Stimulated activated CD8-positive, alpha-beta memory T cell treated with anti-CD3 and anti-CD28 coated beads, Interleukin-4, amount 100 ng/mL, for 48 hours (primary cell): ENCODE data around the gene TBC1D2.
"Not testable (repeated sequence)": the region's sequence is repeated elsewhere in the genome, so short reads cannot be mapped to it uniquely, and the experiment has no call there.

Experiments used
- DNase-seq: peaks from one replicate; pipeline ENCODE4 v3.0.0-alpha.2; 2020

Gene TBC1D2, protein sequence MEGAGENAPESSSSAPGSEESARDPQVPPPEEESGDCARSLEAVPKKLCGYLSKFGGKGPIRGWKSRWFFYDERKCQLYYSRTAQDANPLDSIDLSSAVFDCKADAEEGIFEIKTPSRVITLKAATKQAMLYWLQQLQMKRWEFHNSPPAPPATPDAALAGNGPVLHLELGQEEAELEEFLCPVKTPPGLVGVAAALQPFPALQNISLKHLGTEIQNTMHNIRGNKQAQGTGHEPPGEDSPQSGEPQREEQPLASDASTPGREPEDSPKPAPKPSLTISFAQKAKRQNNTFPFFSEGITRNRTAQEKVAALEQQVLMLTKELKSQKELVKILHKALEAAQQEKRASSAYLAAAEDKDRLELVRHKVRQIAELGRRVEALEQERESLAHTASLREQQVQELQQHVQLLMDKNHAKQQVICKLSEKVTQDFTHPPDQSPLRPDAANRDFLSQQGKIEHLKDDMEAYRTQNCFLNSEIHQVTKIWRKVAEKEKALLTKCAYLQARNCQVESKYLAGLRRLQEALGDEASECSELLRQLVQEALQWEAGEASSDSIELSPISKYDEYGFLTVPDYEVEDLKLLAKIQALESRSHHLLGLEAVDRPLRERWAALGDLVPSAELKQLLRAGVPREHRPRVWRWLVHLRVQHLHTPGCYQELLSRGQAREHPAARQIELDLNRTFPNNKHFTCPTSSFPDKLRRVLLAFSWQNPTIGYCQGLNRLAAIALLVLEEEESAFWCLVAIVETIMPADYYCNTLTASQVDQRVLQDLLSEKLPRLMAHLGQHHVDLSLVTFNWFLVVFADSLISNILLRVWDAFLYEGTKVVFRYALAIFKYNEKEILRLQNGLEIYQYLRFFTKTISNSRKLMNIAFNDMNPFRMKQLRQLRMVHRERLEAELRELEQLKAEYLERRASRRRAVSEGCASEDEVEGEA

DNA sequence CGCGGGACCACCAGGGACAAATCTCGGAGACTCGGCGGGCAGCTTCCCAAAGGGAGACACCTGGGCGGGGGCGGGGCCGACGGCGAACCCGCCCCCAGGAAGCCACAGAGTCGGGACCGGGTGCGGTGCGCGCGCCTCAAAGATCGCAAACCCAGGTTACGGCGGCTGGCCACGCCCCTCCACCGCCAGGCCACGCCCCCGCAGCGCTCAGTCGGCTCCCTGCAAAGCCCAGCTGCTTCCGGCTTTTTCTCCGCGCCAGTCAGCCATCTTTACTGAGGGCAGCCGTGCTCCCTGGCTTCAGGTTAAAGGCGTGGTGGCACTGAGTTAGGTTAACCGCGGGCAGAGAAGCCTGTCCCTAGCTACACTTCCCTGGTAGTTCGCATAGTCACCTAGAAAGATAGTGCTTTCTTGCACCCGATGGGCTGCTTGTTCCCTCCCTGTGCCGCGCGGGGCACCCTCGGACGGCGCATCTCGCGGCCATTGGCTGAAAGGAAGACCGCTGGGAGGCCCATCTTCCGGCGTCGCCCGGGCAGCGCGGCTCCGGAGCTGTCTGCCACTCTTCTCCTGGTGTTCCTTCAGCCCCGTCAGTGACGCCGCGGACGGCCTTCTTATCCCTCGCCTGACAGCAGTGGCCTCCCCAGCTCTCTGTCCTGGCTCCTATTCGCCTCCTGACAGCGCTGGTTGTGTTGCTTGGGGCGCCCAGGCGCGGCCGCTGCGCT, at the start of gene TBC1D2:
TSS of gene TBC1D2 (minus strand) at position 72 of the 719 bp plus-strand sequence. CDS start 108 bp downstream, outside the sequence.
- DNase-seq, result peak; percentile 98

DNA sequence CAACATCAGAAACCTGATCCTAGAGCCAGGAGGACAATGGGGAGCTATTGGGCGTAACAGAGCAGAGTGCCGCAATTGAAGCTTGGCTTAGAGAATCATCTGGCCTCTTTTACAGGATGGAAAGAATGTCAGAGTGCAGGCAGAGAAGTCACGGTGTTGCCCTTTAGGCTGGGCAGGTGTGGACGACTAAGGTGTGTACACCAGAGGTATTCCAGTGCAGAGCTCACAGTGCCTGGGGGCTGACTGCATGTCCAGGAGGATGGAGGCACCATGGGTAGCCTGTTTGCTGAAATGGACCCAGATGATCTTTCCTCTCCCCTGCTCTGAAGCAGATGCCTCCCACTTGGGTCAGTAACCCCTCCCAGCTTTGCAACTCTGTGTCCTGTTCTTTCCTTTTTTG, 48.9 kb upstream of the TBC1D2 start:
- DNase-seq, result no peak

- DNase-seq, result no peak
Measured at GRCh38 chr9:98303633-98304125, 48.2 kb upstream of the TBC1D2 start.

- no peak for DNase-seq
Measured at GRCh38 chr9:98302938-98303632, 47.6 kb upstream of the TBC1D2 start.

DNA sequence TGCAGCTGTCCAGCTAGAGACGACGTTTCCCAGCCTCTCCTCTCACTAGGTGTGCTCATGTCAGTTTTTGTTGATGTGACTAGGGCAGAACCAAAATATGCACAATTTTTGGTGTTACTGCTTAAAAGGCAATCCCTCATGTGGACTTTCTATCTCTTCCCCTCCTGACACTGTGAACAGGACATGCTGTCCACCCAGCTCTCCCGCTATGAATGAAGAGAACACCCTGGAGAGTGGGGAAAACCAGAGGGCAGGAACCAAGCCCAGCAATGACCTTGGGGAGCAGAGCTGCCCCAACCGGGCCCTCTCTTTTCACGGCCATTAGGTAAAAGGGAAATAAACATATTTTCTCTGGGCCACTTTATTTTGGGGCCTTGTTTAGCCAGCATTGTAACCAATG, 46.7 kb upstream of the TBC1D2 start:
- DNase-seq, result no peak

DNA sequence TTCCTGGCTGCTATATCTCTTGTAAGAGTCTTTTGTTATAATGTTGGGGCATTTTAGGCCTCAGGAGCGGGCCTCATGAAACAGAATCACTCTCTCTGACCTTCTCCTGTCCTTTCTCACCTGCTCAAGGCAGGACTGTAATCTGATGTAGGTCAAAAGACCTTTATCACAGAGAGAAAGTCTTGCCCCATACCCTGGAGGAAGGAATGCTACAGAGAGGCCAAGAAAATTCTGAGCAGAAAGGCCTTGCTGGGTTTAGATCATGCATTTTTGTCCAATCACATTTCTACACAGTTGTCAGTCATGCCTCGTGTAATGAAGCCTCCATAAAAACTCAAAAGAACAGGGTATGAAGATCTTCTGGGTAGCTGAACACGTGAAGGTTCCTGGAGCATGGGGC, 45.2 kb upstream of the TBC1D2 start:
- no peak for DNase-seq

DNA sequence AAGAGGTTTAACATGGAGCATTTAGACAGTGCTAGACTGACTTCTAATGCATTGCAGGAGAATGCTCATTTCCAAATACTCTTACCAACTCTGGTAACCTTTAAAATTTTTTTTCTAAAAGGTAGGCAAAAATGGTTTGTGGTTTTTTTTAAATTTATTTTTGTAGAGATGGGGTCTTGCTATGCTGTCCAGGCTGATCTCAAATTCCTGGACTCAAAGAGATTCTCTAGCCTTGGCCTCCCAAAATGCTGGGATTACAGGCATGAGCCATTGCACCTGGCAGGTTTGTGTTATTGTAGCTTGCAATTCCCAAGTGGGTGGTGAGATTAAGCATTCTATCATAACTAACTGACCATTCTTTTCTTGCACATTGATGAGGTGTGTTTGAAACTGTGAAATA, 43.0 kb upstream of the TBC1D2 start:
- no peak for DNase-seq

DNA sequence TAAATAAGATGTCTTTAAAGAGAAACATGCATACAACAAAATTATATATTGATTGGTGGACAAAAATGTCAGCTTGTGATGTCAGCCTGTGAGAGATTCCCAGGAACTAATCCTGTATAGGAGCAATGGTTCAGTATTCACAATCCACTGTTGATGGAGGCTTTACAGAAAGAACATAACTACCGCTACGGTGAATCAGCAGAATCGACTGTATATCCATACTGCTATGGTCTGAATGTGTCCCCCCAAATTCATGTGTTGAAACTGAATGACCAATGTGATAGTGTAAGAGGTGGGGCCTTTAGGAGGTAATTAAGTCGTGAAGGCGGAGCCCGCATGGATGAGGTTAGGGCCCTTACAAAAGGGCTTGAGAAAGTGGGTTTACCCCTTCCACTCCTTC, 40.4 kb upstream of the TBC1D2 start:
- DNase-seq, result no peak

DNA sequence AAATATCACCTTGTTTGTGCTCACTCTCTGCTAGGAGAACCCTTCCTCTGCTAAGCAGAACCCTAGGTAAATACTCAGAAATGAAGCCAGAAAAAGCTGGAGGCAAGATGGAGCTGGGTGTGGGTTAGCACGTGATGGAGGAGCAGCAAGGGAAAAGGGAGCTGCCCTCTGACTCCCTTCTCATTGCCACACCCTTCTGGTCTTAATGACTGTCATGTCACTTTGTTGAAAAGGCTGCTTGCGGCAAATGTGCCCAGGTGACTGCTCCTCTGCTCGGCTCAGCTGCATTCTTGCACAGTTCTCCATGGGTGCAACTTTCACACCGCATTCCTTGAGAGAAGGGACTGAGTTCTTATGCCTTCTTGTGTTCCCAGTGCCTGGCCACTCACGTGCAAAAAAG, 36.4 kb upstream of the TBC1D2 start:
- no peak for DNase-seq

DNA sequence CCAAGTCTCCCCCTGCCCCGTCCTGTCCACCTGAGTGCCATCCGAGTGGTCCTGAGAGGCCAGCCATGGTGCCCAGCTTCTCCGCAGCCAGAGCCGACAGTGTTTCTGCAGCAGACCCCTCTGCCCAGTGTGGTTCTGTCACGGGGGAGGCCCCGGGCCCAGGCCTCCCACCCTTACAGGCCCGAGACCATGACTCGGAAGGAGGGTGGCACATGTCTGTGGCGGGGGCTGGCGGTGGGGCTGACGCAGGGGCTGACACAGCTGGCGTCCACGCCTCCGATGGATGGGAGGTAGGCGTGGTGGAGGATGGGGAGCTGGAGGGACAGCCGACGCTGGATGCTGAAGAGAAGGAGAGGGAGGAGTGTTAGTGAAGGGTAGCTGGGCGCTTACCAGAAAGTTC, 35.0 kb upstream of the TBC1D2 start:
- DNase-seq, result no peak

DNA sequence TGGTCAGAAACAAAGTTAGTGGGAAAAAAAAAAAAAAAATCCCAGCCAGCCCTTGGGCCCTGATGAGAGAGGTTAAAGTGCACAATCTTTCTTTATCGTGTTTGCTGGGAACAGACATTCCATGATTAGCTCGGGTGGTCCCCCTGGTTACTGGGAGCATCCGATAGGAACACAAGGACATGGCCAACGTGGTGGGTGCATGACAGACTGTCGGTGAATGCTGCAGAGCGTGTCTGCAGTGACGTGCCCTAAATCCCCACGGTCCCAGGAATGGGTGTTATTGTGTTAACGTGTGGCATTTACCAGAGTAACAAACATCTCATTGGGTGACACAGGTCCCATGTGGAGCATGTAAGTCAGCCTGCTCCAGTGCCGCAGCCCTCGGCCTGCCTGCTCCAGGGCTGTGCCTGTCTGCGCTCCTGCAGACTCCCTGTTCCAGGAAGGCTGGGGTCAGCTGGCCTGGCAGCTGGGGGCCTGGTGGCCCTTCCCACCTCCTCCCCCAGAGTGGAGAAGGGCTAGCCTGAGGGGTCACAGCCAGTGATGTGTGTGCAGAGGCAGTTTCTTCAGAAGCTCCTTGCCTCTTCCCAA, 34.3 kb upstream of the TBC1D2 start:
- DNase-seq, result no peak

GRCh38 chr9:98288881-98289280, 33.4 kb upstream of the TBC1D2 start:
- no peak for DNase-seq

DNA sequence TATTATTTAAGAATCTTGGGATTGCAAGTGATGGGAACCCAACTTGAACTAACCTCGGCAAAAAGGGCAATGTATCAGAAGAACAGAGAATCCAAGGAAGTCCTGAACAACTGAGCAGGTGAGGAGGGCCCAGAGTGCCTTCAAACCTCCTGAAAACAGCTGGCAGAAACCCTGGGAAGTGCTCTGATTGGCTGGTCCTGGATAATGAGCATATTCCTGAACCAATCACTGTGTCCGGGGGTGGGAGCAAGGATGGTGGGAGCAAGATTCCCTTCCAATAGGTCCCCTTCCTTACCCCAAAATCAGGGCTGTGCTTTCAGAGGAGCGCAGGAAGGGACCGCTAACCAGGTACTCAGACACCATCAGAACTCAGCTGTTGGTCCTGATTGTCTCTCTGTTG, 31.9 kb upstream of the TBC1D2 start:
- DNase-seq, result no peak

DNA sequence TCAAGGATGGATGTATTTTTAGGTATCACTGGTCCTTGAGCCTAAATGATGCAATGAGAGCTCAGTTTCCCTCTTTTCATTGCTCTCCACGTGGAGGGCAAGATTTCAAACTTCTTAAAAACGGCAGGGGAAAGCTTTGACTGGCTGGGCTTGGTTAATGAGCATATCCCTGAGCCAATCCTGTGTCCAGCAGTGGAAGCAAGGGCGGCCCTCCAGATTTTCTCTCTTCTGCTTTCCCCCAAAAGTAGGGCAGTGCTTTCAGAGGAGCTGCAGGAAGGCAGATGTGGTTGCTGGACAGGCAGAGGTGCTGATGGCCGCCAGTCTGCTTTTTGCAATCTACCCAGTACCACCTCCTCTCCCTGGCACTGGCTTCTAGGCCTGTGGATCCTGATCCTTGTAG, 30.0 kb upstream of the TBC1D2 start:
- no peak for DNase-seq

DNA sequence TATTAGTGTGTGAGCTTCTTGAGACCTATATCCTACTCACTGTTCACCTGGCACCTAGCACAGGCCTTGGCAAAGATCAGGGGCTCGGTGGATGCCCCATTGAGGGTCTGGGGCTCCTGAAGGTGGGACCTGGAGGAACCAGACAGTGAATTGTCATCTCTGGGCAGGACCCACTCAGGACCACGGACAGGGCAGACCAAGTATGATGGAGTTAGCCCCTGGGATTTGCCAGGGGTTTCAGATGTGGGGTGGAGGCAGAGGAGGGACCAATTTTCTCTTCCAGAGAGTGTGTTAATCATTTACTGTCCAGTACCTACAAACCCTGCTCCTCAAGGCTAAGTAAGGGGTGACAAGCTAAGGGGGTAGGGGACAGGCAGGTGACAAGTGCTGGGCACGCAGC, 29.3 kb upstream of the TBC1D2 start:
- no peak for DNase-seq

DNA sequence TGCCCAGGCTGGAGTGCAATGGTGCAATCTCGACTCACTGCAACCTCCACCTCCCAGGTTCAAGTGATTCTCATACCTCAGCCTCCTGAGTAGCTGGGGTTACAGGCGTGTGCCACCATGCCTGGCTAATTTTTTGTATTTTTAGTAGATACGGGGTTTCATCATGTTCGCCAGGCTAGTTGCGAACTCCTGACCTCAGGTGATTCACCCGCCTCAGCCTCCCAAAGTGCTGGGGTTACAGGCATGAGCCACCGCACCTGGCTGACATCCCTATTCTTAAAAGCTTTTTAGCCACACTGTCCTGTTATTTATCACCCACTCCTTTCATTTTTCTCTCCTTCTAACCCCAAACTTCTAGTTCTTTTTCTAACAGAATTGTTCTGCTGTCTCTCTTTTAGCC, 27.7 kb upstream of the TBC1D2 start:
- DNase-seq, result not testable (repeated sequence)

- DNase-seq, result no peak
Measured at GRCh38 chr9:98281281-98281680, 25.8 kb upstream of the TBC1D2 start.

DNA sequence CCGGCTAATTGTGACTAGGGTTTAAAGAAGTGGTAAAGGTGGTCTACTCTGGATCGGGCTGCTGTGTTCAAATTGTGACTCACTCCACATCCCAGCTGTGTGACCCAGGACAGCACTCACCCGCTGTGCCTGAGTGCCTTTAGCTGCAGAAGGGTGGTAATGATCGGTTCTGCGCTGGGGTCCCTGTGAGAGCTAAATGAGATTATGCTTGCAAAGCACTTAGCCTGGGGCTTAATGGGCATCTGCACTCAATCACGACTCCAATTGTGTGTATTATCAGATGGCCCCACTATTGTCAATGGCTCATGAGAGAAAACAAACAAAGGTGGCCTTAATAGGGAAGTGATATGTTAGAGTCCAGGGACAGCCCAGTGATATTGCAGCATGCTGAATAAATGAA, 25.1 kb upstream of the TBC1D2 start:
- DNase-seq, result no peak

DNA sequence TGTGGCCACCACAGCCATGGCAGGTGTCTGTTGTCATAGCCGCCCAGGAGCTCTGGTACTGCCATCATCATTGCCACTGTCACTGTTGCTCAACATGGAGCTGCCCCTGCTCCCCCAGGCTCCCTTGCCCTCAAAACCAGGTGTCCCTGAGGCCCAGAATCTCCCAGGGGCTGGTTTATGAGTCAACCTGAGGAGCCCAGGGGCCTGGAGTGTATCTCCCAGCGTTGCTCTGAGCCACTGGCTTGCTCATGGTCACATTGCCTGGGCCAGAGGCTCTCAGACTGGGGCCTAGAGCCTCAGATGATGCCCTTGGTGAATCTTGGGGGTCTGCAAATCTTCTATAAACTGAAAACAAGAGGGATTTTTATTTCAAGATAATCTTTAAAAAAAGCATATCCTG, 24.7 kb upstream of the TBC1D2 start:
- no peak for DNase-seq

DNA sequence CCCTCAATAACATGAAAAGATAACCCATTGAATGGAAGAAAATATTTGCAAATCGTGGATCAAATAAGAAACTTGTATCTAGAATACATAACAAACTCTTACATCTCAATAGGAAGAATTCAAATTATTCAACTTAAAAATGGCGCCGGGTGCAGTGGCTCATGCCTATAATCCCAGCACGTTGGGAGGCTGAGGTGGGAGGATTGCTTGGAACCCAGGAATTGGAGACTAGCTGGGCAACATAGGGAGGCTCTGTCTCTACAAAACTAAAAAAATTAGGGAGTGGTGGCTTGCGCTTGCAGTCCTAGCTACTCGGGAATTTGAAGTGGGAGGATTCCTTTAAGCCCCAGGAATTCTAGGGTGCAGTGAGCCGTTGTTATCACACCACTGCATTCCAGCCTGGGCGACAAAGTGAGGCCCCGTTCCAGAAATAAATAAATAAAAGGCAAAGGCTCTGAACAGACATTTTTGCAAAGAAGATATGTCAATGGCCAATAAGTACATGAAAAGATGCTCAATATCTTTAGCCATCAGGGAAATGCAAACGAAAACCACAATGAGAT, 21.5 kb upstream of the TBC1D2 start:
- DNase-seq, result no peak

GRCh38 chr9:98275159-98275558, 19.7 kb upstream of the TBC1D2 start:
- DNase-seq, result no peak

- DNase-seq, result no peak
Measured at GRCh38 chr9:98272083-98272482, 16.6 kb upstream of the TBC1D2 start.
